T-helper 9 cell (primary cell): ENCODE results near the gene SNRPD3.
"Not testable (repeated sequence)": the region's sequence is repeated elsewhere in the genome, so short reads cannot be mapped to it uniquely, and the experiment has no call there.

Source experiments
- DNase-seq: peaks from one replicate; pipeline ENCODE4 v3.0.0-alpha.2; 2020

The SNRPD3 gene

GRCh38 chr22:24622596-24622995, 66.8 kb downstream of the SNRPD3 start:
- DNase-seq: not testable (repeated sequence)
